ENCODE data around the gene ARL15. TPM values are rescaled to one million over a fixed set of nuclear protein-coding genes. Genes with fewer than 3 reads are reported as not detected.

ARL15 gene
- total RNA-seq, 1 donor from 2014 or later = 21.3 TPM

- intact Hi-C loops (cut with DNase I) = loop anchor here (10.0 kb wide), 1 partner anchor 348 kb away; no protein-coding TSS in a partner anchor
- no peak for DNase-seq (ENCODE audit: low spot score)
Observed at GRCh38 chr5:54222336-54222735, 88.0 kb downstream of the ARL15 start.

- intact Hi-C loops (cut with DNase I) = loop anchor here (10.0 kb wide), 1 partner anchor 346 kb away; no protein-coding TSS in a partner anchor
- no peak for DNase-seq (ENCODE audit: low spot score)
Observed at GRCh38 chr5:54221135-54221534, 89.2 kb downstream of the ARL15 start.

- DNase-seq (ENCODE audit: low spot score) = no peak
- intact Hi-C loops (cut with DNase I) = loop anchor here (10.0 kb wide), 1 partner anchor 346 kb away; no protein-coding TSS in a partner anchor
Observed at GRCh38 chr5:54220230-54221040, 89.9 kb downstream of the ARL15 start.

GRCh38 chr5:54217826-54218503, 92.4 kb downstream of the ARL15 start:
- no peak for DNase-seq (ENCODE audit: low spot score)
- intact Hi-C loops (cut with DNase I) = loop anchor here (2.0 to 10.0 kb wide), 3 partner anchors 739 to 1046 kb away; no protein-coding TSS in a partner anchor

- no peak for DNase-seq (ENCODE audit: low spot score)
- intact Hi-C loops (cut with DNase I) = loop anchor here (5.0 to 10.0 kb wide), 2 partner anchors 950 to 1043 kb away; no protein-coding TSS in a partner anchor
Observed at GRCh38 chr5:54215233-54215736, 95.1 kb downstream of the ARL15 start.

GRCh38 chr5:54214722-54215121, 95.7 kb downstream of the ARL15 start:
- no peak for DNase-seq (ENCODE audit: low spot score)
- intact Hi-C loops (cut with DNase I) = loop anchor here (5.0 to 10.0 kb wide), 2 partner anchors 950 to 1042 kb away; no protein-coding TSS in a partner anchor

GRCh38 chr5:54212331-54212730, 98.0 kb downstream of the ARL15 start:
- intact Hi-C loops (cut with DNase I) = loop anchor here (10.0 kb wide), 1 partner anchor 948 kb away; no protein-coding TSS in a partner anchor
- no peak for DNase-seq (ENCODE audit: low spot score)

GRCh38 chr5:54211912-54212311, 98.5 kb downstream of the ARL15 start:
- intact Hi-C loops (cut with DNase I) = loop anchor here (10.0 kb wide), 1 partner anchor 947 kb away; no protein-coding TSS in a partner anchor
- no peak for DNase-seq (ENCODE audit: low spot score)

GRCh38 chr5:54207566-54207965, 102.8 kb downstream of the ARL15 start:
- no peak for DNase-seq (ENCODE audit: low spot score)
- intact Hi-C loops (cut with DNase I) = no loop called here

- intact Hi-C loops (cut with DNase I) = no loop called here
- no peak for DNase-seq (ENCODE audit: low spot score)
Observed at GRCh38 chr5:54206580-54207229, 103.7 kb downstream of the ARL15 start.

- intact Hi-C loops (cut with DNase I) = no loop called here
- no peak for DNase-seq (ENCODE audit: low spot score)
Observed at GRCh38 chr5:54205918-54206317, 104.5 kb downstream of the ARL15 start.

GRCh38 chr5:54205453-54205852, 104.9 kb downstream of the ARL15 start:
- no peak for DNase-seq (ENCODE audit: low spot score)
- intact Hi-C loops (cut with DNase I) = no loop called here

GRCh38 chr5:54197018-54197417, 113.4 kb downstream of the ARL15 start:
- intact Hi-C loops (cut with DNase I) = no loop called here
- DNase-seq (ENCODE audit: low spot score) = no peak

GRCh38 chr5:54195701-54196100, 114.7 kb downstream of the ARL15 start:
- intact Hi-C loops (cut with DNase I) = no loop called here

GRCh38 chr5:54194318-54194717, 116.1 kb downstream of the ARL15 start:
- intact Hi-C loops (cut with DNase I) = no loop called here
- no peak for DNase-seq (ENCODE audit: low spot score)

More at GRCh38 chr5:54195701-54196100, 114.7 kb downstream of the ARL15 start:
- DNase-seq (ENCODE audit: low spot score) = no peak

- DNase-seq (ENCODE audit: low spot score) = no peak
- intact Hi-C loops (cut with DNase I) = no loop called here
Observed at GRCh38 chr5:54187694-54188093, 122.7 kb downstream of the ARL15 start.

GRCh38 chr5:54186912-54187445, 123.4 kb downstream of the ARL15 start:
- intact Hi-C loops (cut with DNase I) = no loop called here
- no peak for DNase-seq (ENCODE audit: low spot score)

- no peak for DNase-seq (ENCODE audit: low spot score)
- intact Hi-C loops (cut with DNase I) = no loop called here
Observed at GRCh38 chr5:54186108-54186507, 124.3 kb downstream of the ARL15 start.

GRCh38 chr5:54184806-54185205, 125.6 kb downstream of the ARL15 start:
- no peak for DNase-seq (ENCODE audit: low spot score)
- intact Hi-C loops (cut with DNase I) = no loop called here

Data from cardiac septum (tissue), 1 donor.